Measurements from ENCODE around the gene DPM2. TPM values are rescaled to one million over a fixed set of nuclear protein-coding genes. Genes with fewer than 3 reads are reported as not detected.

Gene DPM2
- total and polyA plus RNA-seq, 2 experiments from 2014 or later: 26.1 to 70.7 TPM

- Histone ChIP-seq H3K27me3 (no peaks in the 10 kb centered on the region), H3K4me3 (no peak overlapping the region), H3K36me3 (no peaks in the 10 kb centered on the region), H3K9me3 (ENCODE audit: low read depth) (no peaks in the 10 kb centered on the region), H3K4me1 (ENCODE audit: low read depth) (peaks cover 7% of the 10 kb centered on the region), H3K27ac (no peak overlapping the region)
- no peak for TF ChIP-seq CTCF (IDR thresholded peaks at IDR 0.05; ENCODE audit: low read depth, low read length)
- no peak for DNase-seq (ENCODE audit: low read depth in 1 of 2, low spot score in 1 of 2)
Measured at GRCh38 chr9:127935765-127936221, 1.9 kb downstream of the DPM2 start.

GRCh38 chr9:127934986-127935385 lies 2.7 kb downstream of the DPM2 start:
- no peak for DNase-seq (ENCODE audit: low read depth in 1 of 2, low spot score in 1 of 2)
- TF ChIP-seq CTCF (IDR thresholded peaks at IDR 0.05; ENCODE audit: low read depth, low read length): no peak
- H3K4me3 ChIP-seq: no peak overlapping the region

GRCh38 chr9:127934248-127934647 lies 3.4 kb downstream of the DPM2 start:
- no peak for TF ChIP-seq CTCF (IDR thresholded peaks at IDR 0.05; ENCODE audit: low read depth, low read length)
- H3K36me3 ChIP-seq: no peaks in the 10 kb centered on the region
- peaks cover 7% of the 10 kb centered on the region for H3K4me1 ChIP-seq (ENCODE audit: low read depth)
- no peaks in the 10 kb centered on the region for H3K9me3 ChIP-seq (ENCODE audit: low read depth)
- H3K27ac ChIP-seq: no peak overlapping the region
- no peak for DNase-seq (ENCODE audit: low read depth in 1 of 2, low spot score in 1 of 2)
- H3K4me3 ChIP-seq: no peak overlapping the region
- peaks cover under 1% of the 10 kb centered on the region for H3K27me3 ChIP-seq

More at GRCh38 chr9:127934986-127935385, 2.7 kb downstream of the DPM2 start:
- no peaks in the 10 kb centered on the region for H3K27me3 ChIP-seq
- H3K4me1 ChIP-seq (ENCODE audit: low read depth): peaks cover 7% of the 10 kb centered on the region
- no peak overlapping the region for H3K27ac ChIP-seq
- H3K36me3 ChIP-seq: no peaks in the 10 kb centered on the region
- H3K9me3 ChIP-seq (ENCODE audit: low read depth): no peaks in the 10 kb centered on the region

- no peak for TF ChIP-seq CTCF (IDR thresholded peaks at IDR 0.05; ENCODE audit: low read depth, low read length)
- Histone ChIP-seq H3K4me3 (peak overlapping the region; percentile 43), H3K36me3 (no peaks in the 10 kb centered on the region), H3K27ac (no peak overlapping the region), H3K4me1 (ENCODE audit: low read depth) (no peaks in the 10 kb centered on the region), H3K9me3 (ENCODE audit: low read depth) (no peaks in the 10 kb centered on the region), H3K27me3 (peaks cover 30% of the 10 kb centered on the region)
- peak in 1 of 2 donors; percentile 74 for DNase-seq (ENCODE audit: low read depth in 1 of 2, low spot score in 1 of 2)
Measured at GRCh38 chr9:127931092-127931881, 6.4 kb downstream of the DPM2 start.

- H3K27me3 ChIP-seq: peaks cover 36% of the 10 kb centered on the region
- no peaks in the 10 kb centered on the region for H3K4me1 ChIP-seq (ENCODE audit: low read depth)
- TF ChIP-seq CTCF (IDR thresholded peaks at IDR 0.05; ENCODE audit: low read depth, low read length): peak; percentile 20
- no peak within 1 kb of the TSS for H3K27ac ChIP-seq
- peak; percentile 88 to 92 for DNase-seq (ENCODE audit: low read depth in 1 of 2, low spot score in 1 of 2)
- no peaks in the 10 kb centered on the region for H3K36me3 ChIP-seq
- peak within 1 kb of the TSS; percentile 43 for H3K4me3 ChIP-seq
- no peaks in the 10 kb centered on the region for H3K9me3 ChIP-seq (ENCODE audit: low read depth)
Measured at GRCh38 chr9:127930231-127931091, 7.2 kb downstream of the DPM2 start, which contains the start of gene PIP5KL1. Gene PIP5KL1, minus strand, starts transcription at chr9:127930777. Its CDS starts 25 bp downstream, at chr9:127930752.

All from cardiac muscle cell (in vitro differentiated cells and primary cell).